ENCODE results near the gene GBP5.
"Not testable (repeated sequence)": the region's sequence is repeated elsewhere in the genome, so short reads cannot be mapped to it uniquely, and the experiment has no call there.

GBP5 gene

DNA sequence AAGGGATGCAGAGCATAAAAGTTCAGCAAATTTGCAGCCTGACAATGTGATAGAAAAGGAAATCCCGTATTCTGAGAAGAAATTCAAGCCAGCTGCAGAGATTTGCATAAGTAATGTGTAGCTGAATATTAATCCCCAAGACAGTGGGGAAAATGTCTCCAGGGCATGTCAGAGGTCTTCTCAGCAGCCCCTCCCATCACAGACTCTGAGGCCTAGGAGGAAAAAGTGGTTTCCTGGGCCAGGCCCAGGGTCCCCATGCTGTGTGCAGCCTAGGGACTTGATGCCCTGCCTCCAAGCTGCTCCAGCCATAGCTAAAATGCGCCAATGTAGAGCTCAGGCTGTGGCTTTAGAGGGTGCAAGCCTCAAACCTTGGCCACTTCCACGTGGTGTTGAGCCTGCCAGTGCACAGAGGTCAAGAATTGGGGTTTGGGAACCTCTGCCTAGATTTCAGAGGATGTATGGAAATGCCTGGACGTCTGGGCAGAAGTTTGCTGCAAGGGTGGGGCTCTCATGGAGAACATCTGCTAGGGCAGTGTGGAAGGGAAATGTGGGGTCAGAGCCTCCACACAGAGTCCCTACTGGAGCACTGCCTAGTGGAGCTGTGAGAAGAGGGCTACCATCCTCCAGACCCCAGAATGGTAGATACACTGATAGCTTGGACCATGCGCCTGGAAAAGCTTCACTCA lies 11.6 kb upstream of the GBP5 start:
- DNase-seq (ENCODE audit: low read depth in 2 of 3, low spot score in 1 of 3): not testable (repeated sequence)

DNA sequence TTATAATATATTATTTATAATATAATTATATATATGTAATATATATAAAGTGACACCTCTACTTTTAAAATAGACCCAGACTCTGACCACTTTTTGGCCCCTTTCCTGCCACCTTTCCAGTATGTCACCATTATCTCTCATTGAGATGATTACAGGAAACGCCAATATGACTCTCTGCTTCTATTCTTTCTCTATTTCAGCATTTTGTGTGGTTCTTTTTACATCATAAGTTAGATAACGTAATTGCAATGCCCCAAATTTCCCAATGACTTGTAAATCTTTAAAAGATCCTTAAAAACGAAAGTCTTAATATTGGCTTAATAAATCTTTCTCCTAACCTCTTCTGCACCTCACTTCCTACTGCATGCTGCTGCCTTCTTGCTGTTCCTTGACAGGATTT lies 8.1 kb upstream of the GBP5 start:
- no peak for DNase-seq (ENCODE audit: low read depth in 2 of 3, low spot score in 1 of 3)

DNA sequence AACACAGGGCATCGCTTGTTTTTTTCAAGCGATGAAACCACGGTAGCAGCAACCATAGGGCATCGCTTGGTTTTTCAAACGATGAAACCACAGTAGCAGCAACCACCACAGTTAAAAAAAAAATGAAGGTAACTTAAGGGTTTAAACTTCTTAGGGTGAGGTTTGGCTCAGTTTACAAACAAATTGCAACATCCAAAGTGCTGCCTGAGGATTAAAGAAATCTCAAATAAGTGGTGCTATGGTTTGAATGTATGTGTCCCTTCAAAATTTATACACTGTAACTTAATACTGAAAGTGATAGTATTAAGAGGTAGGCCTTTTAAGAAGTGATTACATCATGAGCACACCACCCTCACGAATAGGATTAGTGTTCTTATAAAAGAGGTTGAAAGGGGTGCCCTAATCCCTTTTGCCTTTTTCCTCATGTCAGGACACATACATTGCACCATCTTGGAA lies 6.4 kb upstream of the GBP5 start:
- DNase-seq (ENCODE audit: low read depth in 2 of 3, low spot score in 1 of 3): no peak

DNA sequence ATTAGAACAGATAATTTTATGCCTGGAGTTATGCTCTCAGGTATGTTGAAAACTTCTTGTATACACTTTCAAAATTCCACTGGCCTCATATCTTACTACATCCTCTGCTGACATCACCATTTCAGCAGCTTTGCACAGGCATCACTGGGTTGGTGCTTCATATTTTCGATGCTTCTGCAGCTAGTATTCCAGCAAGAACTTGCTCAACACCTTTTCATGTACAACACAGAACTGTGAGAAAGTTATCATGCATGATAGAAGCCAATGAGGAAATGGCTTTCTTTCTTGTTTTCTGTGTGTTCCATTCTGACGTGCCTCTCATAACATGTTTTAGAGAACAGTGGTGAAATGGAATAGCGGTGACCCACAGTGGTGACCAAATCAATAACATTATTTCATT lies 5.1 kb upstream of the GBP5 start:
- DNase-seq (ENCODE audit: low read depth in 2 of 3, low spot score in 1 of 3): no peak

DNA sequence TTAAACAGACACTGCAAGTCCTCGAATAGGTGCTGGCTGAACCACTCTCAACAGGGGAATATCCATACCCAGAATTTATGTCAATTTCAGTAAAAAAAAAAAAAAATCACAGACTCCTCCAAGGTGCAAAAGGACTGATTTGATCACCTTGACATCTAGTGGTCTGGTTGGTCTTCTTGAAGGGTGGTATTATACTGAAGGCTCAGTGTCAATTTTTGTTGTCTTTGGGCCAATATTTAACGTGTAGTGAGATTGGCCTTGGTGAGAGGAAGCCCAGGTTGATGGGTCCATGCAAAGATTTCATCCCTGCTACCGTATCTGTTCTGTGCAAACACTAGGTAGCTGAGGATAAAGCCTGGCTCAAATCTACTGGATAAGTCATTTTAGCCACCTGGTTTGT lies 4.0 kb upstream of the GBP5 start:
- no peak for DNase-seq (ENCODE audit: low read depth in 2 of 3, low spot score in 1 of 3)

DNA sequence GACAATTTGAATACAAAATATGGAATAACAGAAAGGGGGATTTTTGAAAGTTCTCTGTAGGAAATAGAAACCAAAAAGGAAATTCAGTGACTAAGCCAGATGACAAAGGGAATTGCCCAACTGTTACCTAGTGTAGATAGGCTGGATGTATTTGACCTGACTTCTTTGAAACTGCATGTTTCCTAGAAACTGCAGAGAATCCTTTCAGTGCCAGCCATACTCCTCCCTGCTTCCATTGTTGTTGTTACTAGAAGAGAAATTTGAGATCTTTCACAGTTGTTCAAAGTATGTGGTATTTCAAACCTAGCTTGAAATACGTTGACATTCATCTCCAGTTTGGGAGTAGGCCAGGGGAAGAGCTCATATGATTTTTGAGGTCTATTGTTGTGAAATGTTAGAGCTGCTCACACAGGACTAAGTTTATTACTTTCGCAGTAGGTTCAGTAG lies 1.8 kb upstream of the GBP5 start:
- DNase-seq (ENCODE audit: low read depth in 2 of 3, low spot score in 1 of 3): no peak

DNA sequence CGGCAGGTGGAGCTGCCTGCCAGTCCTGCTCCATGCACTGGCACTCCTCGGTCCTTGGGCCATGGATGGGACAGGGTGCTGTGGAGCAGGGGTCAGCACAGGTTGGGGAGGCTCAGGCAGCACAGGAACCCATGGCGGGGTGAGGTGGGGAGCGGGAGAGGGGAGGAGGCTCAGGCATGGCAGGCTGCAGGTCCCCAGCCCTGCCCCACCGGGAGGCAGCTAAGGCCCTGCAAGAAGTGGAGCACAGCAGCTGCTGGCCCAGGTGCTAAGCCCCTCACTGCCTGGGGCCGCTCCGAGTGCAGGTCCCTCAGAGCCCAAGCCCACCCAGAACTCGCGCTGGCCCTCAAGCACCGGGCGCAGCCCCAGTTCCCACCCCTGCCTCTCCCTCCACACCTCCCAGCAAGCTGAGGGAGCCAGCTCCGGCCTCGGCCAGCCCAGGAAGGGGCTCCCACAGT lies 691 bp upstream of the GBP5 start:
- no peak for DNase-seq (ENCODE audit: low read depth in 2 of 3, low spot score in 1 of 3)

DNA sequence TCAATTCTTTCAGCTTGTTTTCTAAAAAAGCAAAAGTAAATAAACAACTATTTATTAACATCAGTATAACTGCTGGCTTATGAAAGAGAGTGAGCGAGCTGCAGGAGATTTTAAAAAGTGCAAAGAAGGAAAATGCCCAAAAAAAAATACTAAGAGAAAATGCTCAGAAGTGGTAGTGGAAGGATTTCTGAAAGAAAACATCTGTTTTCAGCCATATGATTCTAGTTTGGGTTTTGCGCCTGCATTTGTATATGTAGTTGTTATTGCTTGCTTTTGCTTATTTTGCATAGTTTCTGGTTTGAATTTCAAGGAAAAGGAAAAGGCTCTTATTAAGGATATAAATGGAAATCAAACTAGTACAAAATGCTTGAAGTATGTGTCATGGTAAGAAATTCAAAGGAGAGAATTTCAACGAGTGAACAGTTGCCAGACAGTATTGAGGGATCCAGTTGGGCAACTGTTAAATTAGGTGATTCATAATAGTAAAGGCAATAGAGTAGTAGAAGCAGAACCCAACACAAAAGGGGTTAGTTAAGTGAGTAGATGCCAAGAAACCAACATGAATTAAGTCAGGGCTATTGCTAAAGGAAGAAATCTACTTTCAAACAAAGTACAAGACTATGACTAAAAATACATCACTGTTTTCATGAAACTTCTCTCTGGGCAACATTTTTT lies 1.2 kb downstream of the GBP5 start:
- no peak for DNase-seq (ENCODE audit: low read depth in 2 of 3, low spot score in 1 of 3)

DNA sequence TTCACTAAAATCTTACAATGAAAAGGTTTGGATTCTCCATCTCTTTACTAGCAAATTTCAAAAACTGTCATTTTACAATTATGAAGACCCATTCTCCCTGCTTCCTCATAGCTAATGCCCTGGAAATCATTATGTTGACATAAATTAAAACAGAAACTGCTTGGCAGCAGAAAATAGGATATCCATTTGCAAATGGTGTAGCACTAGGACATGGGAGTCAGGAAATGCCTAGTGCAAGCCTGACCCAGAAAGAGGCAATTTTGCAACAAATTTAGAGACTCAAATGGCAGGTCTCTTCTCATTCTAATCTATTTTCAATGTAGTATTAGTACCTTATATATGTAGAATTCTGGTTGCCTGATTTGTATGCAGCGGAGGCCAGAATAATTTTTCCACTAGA lies 2.2 kb downstream of the GBP5 start:
- DNase-seq (ENCODE audit: low read depth in 2 of 3, low spot score in 1 of 3): no peak

DNA sequence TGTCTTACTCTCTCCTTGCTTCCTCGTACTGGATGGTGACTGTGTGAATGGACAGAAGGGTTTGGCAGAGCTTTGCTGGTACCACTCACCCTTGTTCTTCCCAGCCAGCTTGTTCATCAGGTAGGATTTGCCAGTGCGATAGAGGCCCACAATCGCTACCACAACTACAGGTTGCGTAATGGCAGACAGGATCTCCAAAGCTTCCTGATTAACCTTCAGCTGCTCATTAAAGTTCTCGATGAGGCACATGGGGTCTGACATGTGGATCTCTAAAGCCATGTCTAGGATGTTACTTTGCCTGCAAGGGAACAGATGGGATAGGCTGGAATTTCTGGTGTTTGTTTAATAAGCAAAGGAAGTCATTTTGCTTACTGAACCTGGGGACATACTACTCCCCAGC lies 3.4 kb downstream of the GBP5 start:
- DNase-seq (ENCODE audit: low read depth in 2 of 3, low spot score in 1 of 3): no peak

DNA sequence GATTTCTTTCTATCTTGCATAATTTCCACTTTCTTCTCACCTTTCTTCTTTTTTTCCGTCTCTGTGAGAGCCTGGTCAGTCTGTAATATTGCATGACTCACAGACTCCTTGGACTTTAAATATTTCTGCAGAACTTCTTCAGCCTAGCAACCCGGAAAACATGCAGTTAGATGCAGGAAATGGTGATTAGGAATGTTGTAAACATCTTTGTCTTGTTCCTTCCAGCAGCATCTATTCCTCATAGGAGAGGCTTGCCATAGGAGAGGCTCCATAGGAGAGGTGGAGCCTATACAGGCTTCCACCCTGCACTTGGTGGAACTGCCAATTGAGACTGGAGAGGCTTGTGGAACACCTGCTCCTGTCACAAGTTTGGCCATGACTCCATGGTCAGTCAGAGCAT lies 10.0 kb downstream of the GBP5 start:
- no peak for DNase-seq (ENCODE audit: low read depth in 2 of 3, low spot score in 1 of 3)

DNA sequence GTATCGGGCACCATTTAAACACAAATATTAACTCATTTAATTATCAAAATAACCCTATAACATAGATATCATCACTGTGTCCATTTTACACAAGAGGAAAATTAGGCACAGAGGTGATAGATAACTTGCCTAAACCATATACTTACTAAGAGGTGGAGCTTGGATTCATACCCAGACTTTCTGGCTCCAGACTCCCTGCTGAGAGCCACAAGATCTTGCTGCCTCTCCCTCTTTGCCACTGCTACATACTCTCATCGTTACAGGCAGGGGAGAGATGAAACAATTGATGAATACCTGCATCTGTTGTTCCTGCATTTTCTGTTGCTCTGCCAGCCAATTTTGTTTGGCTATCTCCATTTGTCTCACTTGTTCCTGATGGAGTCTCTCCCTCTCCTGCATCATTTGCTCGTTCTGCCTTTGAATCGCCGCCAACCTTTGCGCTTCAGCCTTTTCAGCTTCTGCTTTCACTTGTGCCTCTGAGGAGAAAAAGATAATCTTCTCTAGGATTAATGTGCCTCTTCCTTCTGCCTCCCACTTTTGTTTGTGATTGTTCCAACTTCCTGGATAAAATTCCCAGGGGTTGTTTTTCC lies 10.6 kb downstream of the GBP5 start:
- no peak for DNase-seq (ENCODE audit: low read depth in 2 of 3, low spot score in 1 of 3)

DNA sequence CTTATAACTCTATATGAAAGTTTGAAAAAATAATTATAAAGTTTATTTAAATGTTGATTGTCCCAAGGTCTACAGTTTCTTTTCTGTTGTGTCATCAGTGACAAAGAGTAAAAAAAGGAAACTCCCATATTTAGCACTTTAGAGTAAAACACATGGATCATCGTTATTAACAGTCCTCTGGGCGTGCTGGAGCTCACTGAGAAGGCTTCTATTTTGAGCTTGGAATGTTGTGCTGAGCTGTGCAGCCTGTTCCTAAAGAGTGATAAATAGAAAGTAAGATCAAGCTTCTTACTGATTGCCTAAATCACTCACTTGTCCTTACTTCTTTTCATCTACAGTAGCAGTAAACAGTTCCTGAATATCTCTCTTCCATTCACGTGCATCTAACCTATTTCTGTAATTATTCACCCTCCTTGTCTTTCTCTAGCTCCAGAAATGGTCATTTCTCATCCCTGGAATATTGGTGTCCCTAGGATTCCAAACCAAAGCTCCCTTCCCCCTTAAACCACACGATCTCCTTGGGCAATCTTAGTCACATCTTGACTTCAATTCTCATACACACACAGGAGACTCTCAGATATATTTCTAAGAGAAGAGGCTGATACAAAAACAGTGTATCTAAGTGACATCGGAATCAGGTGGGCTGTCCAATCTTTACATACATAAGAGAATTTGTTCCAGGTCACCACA lies 11.9 kb downstream of the GBP5 start:
- DNase-seq (ENCODE audit: low read depth in 2 of 3, low spot score in 1 of 3): no peak

DNA sequence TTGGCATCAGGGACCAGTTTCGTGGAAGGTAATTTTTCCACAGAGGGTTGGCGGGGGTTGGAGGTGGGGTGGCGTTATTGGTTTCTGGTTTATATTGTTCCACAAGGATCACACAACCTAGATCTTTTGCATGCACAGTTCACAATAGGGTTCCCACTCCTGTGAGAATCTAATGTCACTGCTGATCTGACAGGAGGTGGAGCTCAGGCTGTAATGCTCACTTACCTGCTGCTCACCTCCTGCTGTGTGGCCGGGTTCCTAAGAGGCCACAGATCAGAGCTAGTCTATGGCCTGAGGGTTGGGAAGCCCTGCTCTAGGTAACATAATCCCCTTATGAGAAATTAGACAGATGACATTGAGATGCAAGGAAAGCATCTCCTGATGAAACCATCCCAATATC lies 12.6 kb downstream of the GBP5 start:
- DNase-seq (ENCODE audit: low read depth in 2 of 3, low spot score in 1 of 3): no peak

DNA sequence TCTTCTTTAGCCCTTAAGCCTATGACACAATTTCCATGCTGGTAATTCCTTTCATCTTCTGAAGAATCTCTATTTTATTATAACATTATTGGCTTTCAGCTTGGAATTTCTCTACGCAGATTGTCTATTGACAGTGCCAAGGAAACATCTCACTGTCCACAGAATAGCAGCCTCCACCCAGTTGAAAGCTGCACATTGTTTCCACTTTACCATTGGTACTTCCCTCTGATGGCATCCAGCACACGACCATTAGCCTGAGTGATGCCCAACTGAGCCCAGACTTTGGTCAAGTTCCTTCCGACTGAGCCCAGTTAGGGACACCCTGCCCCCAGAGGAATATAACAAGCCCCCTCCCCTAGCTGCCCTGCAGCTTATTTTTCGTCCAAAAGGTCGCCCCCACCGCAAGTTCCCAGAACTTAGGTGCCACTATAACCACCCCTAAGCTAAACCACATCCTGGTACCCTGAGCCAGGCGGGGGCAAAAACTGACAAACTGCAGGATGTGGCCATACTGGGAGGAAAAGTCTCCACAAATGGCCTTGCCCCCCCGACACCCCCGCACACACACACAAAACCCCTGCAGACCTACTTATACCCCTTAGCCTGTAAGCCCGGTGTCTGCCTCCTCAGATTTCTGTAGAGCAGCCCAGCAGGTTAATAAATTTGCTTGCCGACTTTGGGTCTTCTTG lies 13.2 kb downstream of the GBP5 start:
- no peak for DNase-seq (ENCODE audit: low read depth in 2 of 3, low spot score in 1 of 3)

DNA sequence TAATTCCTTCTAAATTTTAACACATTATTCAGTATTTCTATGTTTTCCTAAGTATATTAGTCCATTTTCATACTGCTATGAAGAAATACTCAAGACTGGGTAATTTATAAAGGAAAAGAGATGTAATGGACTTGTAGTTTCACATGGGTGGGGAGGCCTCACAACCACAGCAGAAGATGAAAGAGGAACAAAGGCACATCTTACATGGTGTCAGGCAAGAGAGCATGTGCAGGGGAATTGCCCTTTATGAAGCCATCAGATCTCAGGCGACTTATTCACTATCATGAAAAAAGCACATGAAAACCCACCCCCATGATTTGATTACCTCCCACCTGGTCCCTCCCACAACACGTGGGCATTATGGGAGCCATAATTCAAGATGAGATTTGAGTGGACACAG lies 15.6 kb downstream of the GBP5 start:
- DNase-seq (ENCODE audit: low read depth in 2 of 3, low spot score in 1 of 3): no peak

DNA sequence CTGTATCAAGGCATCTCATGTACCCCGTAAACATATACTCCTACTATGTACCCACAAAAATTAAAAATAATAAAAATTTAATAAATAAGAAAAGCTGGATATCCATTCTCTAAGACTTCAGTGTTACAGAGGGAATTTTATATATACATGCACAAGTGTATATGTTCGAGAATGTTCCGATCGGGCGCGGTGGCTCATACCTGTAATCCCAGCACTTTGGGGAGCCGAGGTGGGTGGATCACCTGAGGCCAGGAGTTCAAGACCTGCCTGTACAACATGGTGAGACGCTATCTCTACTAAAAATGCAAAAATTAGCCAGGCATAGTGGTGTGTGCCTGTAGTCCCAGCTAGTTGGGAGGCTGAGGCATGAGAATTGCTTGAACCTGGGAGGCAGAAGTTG lies 17.1 kb downstream of the GBP5 start:
- not testable (repeated sequence) for DNase-seq (ENCODE audit: low read depth in 2 of 3, low spot score in 1 of 3)

DNA sequence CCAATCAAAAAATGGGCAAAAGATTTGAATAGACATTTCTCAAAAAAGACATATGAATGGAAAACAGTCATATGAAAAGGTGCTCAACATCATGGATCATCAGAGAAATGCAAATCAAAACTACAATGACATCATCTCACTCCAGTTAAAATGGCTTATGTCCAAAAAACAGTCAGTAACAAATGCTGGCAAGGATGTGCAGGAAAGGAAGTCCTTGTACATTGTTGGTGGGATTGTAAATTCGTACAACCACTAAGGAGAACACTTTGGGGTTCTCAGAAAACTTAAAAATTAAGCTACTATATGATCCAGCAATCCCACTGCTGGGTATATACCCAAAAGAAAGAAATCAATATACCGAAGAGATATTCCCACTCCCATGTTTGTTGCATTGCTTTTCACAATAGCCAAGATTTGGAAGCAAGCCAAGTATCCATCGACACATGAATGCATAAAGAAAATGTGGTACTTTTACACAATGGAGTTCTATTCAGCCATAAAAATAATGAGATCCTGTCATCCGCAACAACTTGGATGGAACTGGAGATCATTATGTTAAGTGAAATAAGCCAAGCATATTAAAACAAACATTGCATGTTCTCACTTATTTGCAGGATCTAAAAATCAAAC lies 17.9 kb downstream of the GBP5 start:
- DNase-seq (ENCODE audit: low read depth in 2 of 3, low spot score in 1 of 3): no peak

DNA sequence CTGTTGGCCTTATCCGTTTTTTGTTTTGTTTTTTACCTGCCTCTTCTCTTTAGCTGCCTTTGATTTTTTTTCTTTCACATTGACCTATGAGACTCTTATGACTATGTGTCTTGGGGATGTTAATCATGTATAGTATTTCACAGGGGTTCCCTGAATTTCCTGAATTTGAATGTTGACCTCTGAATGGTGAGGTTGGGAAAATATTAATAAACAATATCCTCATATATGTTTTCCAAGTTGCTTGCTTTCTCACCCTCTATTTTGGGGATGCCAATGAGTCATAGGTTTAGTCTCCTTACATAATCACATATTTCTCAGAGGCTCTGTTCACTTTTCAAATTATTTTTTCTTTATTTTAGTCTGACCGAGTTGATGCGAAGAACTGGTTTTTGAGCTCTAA lies 29.6 kb downstream of the GBP5 start:
- no peak for DNase-seq (ENCODE audit: low read depth in 2 of 3, low spot score in 1 of 3)
